GM23338 (cell line): ENCODE measurements around the gene KRTAP12-3. TPM values are rescaled to one million over a fixed set of nuclear protein-coding genes. Genes with fewer than 3 reads are reported as not detected.

Experiments
- ATAC-seq: fragments of 200-7000 bp; cut with Tn5 transposase; 3 replicates; pipeline ENCODE4 v1.9.1; 2020
- DNase-seq: peaks from one replicate; pipeline ENCODE4 v3.0.0-alpha.2; 2015; ENCODE audit warnings: low spot score
- H2AFZ ChIP-seq: fragments of 200-600 bp; sonication (generic); 2 replicates; pipeline ENCODE4 v1.8.0; 2016; ENCODE audit warnings: antibody characterized with exemption, mild to moderate bottlenecking, moderate library complexity
- H3F3A ChIP-seq: fragments of 200-600 bp; sonication (generic); replicated peaks from 2 replicates; pipeline ENCODE4 v1.8.0; 2017; ENCODE audit warnings: antibody characterized with exemption, mixed run types, low read depth
- H3K27ac ChIP-seq: fragments of 200-600 bp; sonication (generic); 2 replicates; pipeline ENCODE4 v1.6.1; 2016; ENCODE audit warnings: low read depth
- H3K27me3 ChIP-seq: fragments of 200-600 bp; sonication (generic); 2 replicates; pipeline ENCODE4 v1.8.0; 2016; ENCODE audit warnings: mild to moderate bottlenecking, mixed run types, moderate library complexity; ENCODE audit not compliant: insufficient read depth
- H3K36me3 ChIP-seq: fragments of 200-600 bp; sonication (generic); 2 replicates; pipeline ENCODE4 v1.8.0; 2016; ENCODE audit warnings: mild to moderate bottlenecking; ENCODE audit not compliant: insufficient read depth
- H3K4me1 ChIP-seq: fragments of 200-600 bp; sonication (generic); 2 replicates; pipeline ENCODE4 v1.8.0; 2016; ENCODE audit warnings: mild to moderate bottlenecking, moderate library complexity; ENCODE audit not compliant: insufficient read depth
- H3K4me2 ChIP-seq: fragments of 200-600 bp; sonication (generic); 2 replicates; pipeline ENCODE4 v1.7.1; 2017; ENCODE audit warnings: mixed run types
- H3K4me3 ChIP-seq: fragments of 200-600 bp; sonication (generic); 2 replicates; pipeline ENCODE4 v1.6.1; 2016; ENCODE audit warnings: mixed run types
- H3K79me2 ChIP-seq: fragments of 200-600 bp; sonication (generic); replicated peaks from 2 replicates; pipeline ENCODE4 v1.8.0; 2017; ENCODE audit warnings: mild to moderate bottlenecking; ENCODE audit not compliant: insufficient read depth
- H3K9me2 ChIP-seq: fragments of 200-600 bp; sonication (generic); 2 replicates; pipeline ENCODE4 v1.8.0; 2017; ENCODE audit not compliant: insufficient read depth
- H4K20me1 ChIP-seq: fragments of 200-600 bp; sonication (generic); replicated peaks from 2 replicates; pipeline ENCODE4 v1.8.0; 2017; ENCODE audit warnings: mild to moderate bottlenecking; ENCODE audit not compliant: insufficient read depth
- H3K27ac Mint-ChIP-seq: 2 replicates; pipeline ENCODE4 v1.8.0; 2020; ENCODE audit warnings: inconsistent platforms, mild to moderate bottlenecking, moderate library complexity, mixed read lengths
- H3K27me3 Mint-ChIP-seq: 3 replicates; pipeline ENCODE4 v1.8.0; 2022; ENCODE audit warnings: low read depth, mild to moderate bottlenecking, moderate library complexity, mixed read lengths, inconsistent platforms; ENCODE audit not compliant: insufficient read depth, poor library complexity
- H3K36me3 Mint-ChIP-seq: 3 replicates; pipeline ENCODE4 v1.8.0; 2021; ENCODE audit warnings: low read depth, mild to moderate bottlenecking, inconsistent platforms, moderate library complexity, mixed read lengths
- H3K4me1 Mint-ChIP-seq: 3 replicates; pipeline ENCODE4 v1.8.0; 2020; ENCODE audit warnings: mild to moderate bottlenecking, inconsistent platforms, mixed read lengths
- H3K4me3 Mint-ChIP-seq: 3 replicates; pipeline ENCODE4 v1.8.0; 2021; ENCODE audit warnings: moderate library complexity, mild to moderate bottlenecking, inconsistent platforms, mixed read lengths
- H3K9me3 Mint-ChIP-seq: 3 replicates; pipeline ENCODE4 v1.8.0; 2020; ENCODE audit warnings: moderate library complexity, mild to moderate bottlenecking, inconsistent platforms, mixed read lengths
- CREB1 ChIP-seq: fragments of 250-450 bp; sonication (Bioruptor Pico); IDR thresholded peaks from 2 replicates; pipeline ENCODE4 v1.5.0; 2020; ENCODE audit warnings: low read depth, mild to moderate bottlenecking, moderate library complexity
- EZH2 ChIP-seq: fragments of 200-600 bp; sonication (generic); IDR thresholded peaks from one replicate; pipeline ENCODE4 v1.8.0; 2017; ENCODE audit warnings: antibody characterized with exemption, mild to moderate bottlenecking, low read depth; ENCODE audit not compliant: unreplicated experiment
- EZH2phosphoT487 ChIP-seq: fragments of 200-600 bp; sonication (generic); IDR thresholded peaks from one replicate; pipeline ENCODE4 v1.8.1; 2018; ENCODE audit warnings: antibody characterized with exemption; ENCODE audit not compliant: unreplicated experiment
- JUNB ChIP-seq: IDR thresholded peaks from one replicate; pipeline ENCODE4 v1.6.1; 2016; ENCODE audit warnings: antibody characterized with exemption; ENCODE audit not compliant: unreplicated experiment
- NANOG ChIP-seq: IDR thresholded peaks from 2 replicates; pipeline ENCODE4 v1.6.1; 2016; ENCODE audit warnings: antibody characterized with exemption, borderline replicate concordance
- POLR2AphosphoS5 ChIP-seq: IDR thresholded peaks from 2 replicates; pipeline ENCODE4 v1.6.1; 2016; ENCODE audit warnings: antibody characterized with exemption, low read depth
- STAT1 ChIP-seq: IDR thresholded peaks from one replicate; pipeline ENCODE4 v1.6.1; 2016; ENCODE audit warnings: antibody characterized with exemption; ENCODE audit not compliant: unreplicated experiment
- ZNF114 ChIP-seq: fragments of 250-450 bp; sonication (Bioruptor Pico); IDR thresholded peaks from 2 replicates; pipeline ENCODE4 v1.5.0; 2020; ENCODE audit warnings: mild to moderate bottlenecking, moderate library complexity
- ZNF331 ChIP-seq: fragments of 250-450 bp; sonication (Bioruptor Pico); IDR thresholded peaks from 2 replicates; pipeline ENCODE4 v1.5.0; 2020; ENCODE audit warnings: low read depth, mild to moderate bottlenecking, moderate library complexity
- polyA plus RNA-seq: library from polyadenylated mRNA; unstranded; fragments of >200 nt; fragmentation: Nextera tagmentation; extraction: Ambion mirVana; gene quantifications from 2 replicates; pipeline ENCODE4 v1.2.1, GENCODE V29; 2016
- total RNA-seq: library from RNA; depleted of rRNA; stranded (reverse); fragments of >200 nt; shearing (Covaris generic); gene quantifications from 2 replicates; pipeline ENCODE4 v1.2.3, GENCODE V29; 2014
- TF ChIP-seq, protein P1 (sequence below): IDR thresholded peaks from one replicate; pipeline ENCODE4 v1.6.1; 2018; ENCODE audit warnings: antibody characterized with exemption; ENCODE audit not compliant: unreplicated experiment
- TF ChIP-seq, protein P2 (sequence below), 2 experiments: fragments of 200-600 bp in 1 of 2; sonication (generic) in 1 of 2; conservative IDR thresholded peaks; 2 replicates each; pipeline versions ENCODE4 v1.5.1 to v1.6.1; 2016 to 2017; ENCODE audit warnings: antibody characterized with exemption in 2 of 2, low read depth in 2 of 2, mild to moderate bottlenecking in 2 of 2, moderate library complexity in 1 of 2
- TF ChIP-seq, protein P3 (sequence below): IDR thresholded peaks from 2 replicates; pipeline ENCODE4 v1.6.1; 2016; ENCODE audit warnings: antibody characterized with exemption

KRTAP12-3 gene
- total and polyA plus RNA-seq, 2 experiments from 2014 or later, result not detected

DNA sequence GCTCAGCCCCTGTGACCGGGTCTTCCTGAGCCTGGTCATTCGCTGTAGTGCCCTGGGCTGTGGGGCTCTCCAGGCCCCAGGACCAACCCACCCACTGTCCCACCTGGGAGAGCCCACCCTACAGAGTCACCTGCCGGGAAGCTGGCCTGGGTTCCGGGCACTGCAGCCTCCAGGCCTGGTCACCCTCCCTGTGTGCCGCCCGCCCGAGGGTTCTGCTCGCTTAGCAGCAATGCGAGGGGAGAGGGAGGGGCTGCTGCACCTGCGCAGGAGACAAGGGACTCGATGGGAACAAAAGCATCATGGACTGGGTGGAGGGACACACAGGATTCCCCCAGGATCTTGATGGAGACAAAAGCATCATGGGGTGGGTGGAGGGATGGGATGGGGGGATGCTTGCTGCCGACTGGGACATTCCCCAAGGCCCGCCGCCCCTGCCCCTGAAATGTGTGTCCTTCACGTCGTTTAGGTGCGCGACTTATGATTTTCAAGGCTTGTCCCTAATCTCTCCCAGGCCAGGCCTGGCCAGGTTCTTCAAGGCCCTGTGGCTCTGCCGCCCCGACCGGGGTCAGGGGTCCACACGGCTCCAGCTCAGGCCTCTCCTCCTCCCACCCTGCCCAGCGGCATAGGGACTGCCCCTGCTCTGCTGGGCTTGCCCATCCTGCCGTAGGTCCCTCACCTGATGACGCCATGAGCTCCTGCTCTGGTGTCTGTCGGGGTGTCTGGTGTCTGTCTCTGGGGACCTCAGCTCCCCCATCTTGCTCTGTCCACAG is 44.2 kb upstream of the KRTAP12-3 start (continued):
- TF ChIP-seq, protein P1, sequence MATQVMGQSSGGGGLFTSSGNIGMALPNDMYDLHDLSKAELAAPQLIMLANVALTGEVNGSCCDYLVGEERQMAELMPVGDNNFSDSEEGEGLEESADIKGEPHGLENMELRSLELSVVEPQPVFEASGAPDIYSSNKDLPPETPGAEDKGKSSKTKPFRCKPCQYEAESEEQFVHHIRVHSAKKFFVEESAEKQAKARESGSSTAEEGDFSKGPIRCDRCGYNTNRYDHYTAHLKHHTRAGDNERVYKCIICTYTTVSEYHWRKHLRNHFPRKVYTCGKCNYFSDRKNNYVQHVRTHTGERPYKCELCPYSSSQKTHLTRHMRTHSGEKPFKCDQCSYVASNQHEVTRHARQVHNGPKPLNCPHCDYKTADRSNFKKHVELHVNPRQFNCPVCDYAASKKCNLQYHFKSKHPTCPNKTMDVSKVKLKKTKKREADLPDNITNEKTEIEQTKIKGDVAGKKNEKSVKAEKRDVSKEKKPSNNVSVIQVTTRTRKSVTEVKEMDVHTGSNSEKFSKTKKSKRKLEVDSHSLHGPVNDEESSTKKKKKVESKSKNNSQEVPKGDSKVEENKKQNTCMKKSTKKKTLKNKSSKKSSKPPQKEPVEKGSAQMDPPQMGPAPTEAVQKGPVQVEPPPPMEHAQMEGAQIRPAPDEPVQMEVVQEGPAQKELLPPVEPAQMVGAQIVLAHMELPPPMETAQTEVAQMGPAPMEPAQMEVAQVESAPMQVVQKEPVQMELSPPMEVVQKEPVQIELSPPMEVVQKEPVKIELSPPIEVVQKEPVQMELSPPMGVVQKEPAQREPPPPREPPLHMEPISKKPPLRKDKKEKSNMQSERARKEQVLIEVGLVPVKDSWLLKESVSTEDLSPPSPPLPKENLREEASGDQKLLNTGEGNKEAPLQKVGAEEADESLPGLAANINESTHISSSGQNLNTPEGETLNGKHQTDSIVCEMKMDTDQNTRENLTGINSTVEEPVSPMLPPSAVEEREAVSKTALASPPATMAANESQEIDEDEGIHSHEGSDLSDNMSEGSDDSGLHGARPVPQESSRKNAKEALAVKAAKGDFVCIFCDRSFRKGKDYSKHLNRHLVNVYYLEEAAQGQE, result no peak

DNA sequence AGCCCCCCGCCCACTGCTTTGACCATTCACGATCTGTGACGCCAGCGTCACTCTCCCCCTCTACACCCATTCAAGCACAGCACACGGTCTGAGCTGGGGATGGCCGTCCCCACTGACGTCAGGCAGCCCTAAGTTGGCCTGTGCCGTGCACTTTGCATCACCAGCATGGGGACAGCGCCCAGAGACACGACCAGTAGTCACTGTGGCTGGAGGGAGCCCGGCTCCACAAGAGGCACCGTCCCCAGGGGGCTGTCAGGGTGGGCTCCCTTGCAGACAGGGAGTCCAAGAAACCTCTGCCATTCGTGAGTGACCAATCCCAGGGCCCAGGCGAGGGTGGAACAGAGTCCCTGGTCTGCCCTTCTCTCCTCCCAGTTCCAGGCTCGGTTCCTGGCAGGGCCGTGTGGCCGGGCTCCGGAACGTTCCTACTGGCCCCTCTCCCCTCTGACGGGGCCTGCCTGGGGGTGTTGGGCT is 43.5 kb upstream of the KRTAP12-3 start:
- H4K20me1 ChIP-seq, result no peaks in the 10 kb centered on the region
- Mint-ChIP-seq H3K4me3 (no peak overlapping the region), H3K27ac (no peak overlapping the region; the same call in 1 of the 2 replicates), H3K36me3 (peaks cover 24% of the 10 kb centered on the region), H3K4me1 (peaks cover 23% of the 10 kb centered on the region), H3K9me3 (peaks cover 44% of the 10 kb centered on the region), H3K27me3 (peaks cover 9% of the 10 kb centered on the region)
- no peak overlapping the region for H3K4me3 ChIP-seq
- no peaks in the 10 kb centered on the region for H3F3A ChIP-seq
- H3K36me3 ChIP-seq, result 0 out of 2 replicates have a peak, but pooled peaks cover 4% of the 10 kb centered on the region
- no peak overlapping the region for H3K27ac ChIP-seq
- DNase-seq (no peak), ATAC-seq (no peak)
- H2AFZ ChIP-seq, result no peak overlapping the region; the same call in 1 of the 2 replicates
- H3K79me2 ChIP-seq, result no peaks in the 10 kb centered on the region
- H3K4me2 ChIP-seq, result no peak overlapping the region
- no peaks in the 10 kb centered on the region for H3K27me3 ChIP-seq
- H3K4me1 ChIP-seq, result no peaks in the 10 kb centered on the region
- no peaks in the 10 kb centered on the region for H3K9me2 ChIP-seq
- TF ChIP-seq NANOG, result no peak
- TF ChIP-seq, protein P2, sequence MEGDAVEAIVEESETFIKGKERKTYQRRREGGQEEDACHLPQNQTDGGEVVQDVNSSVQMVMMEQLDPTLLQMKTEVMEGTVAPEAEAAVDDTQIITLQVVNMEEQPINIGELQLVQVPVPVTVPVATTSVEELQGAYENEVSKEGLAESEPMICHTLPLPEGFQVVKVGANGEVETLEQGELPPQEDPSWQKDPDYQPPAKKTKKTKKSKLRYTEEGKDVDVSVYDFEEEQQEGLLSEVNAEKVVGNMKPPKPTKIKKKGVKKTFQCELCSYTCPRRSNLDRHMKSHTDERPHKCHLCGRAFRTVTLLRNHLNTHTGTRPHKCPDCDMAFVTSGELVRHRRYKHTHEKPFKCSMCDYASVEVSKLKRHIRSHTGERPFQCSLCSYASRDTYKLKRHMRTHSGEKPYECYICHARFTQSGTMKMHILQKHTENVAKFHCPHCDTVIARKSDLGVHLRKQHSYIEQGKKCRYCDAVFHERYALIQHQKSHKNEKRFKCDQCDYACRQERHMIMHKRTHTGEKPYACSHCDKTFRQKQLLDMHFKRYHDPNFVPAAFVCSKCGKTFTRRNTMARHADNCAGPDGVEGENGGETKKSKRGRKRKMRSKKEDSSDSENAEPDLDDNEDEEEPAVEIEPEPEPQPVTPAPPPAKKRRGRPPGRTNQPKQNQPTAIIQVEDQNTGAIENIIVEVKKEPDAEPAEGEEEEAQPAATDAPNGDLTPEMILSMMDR (conservative IDR thresholded peaks at IDR 0.05; ENCODE audit: low read depth in 2 of 2), result no peak
- no peak for TF ChIP-seq EZH2
- TF ChIP-seq CREB1 (CRISPR knock-in tag), result no peak
- TF ChIP-seq STAT1, result no peak
- no peak for TF ChIP-seq ZNF114 (CRISPR knock-in tag)
- TF ChIP-seq ZNF331 (CRISPR knock-in tag), result no peak
- TF ChIP-seq, protein P1, result no peak
- TF ChIP-seq POLR2AphosphoS5, result no peak
- no peak for TF ChIP-seq JUNB
- no peak for TF ChIP-seq EZH2phosphoT487
- TF ChIP-seq, protein P3, sequence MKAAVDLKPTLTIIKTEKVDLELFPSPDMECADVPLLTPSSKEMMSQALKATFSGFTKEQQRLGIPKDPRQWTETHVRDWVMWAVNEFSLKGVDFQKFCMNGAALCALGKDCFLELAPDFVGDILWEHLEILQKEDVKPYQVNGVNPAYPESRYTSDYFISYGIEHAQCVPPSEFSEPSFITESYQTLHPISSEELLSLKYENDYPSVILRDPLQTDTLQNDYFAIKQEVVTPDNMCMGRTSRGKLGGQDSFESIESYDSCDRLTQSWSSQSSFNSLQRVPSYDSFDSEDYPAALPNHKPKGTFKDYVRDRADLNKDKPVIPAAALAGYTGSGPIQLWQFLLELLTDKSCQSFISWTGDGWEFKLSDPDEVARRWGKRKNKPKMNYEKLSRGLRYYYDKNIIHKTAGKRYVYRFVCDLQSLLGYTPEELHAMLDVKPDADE, result no peak
